Astrocyte of the cerebellum (primary cell): ENCODE data around the gene USP8.
"Not testable (repeated sequence)": the region's sequence is repeated elsewhere in the genome, so short reads cannot be mapped to it uniquely, and the experiment has no call there.

Experiments used
- DNase-seq: peaks from one replicate; pipeline ENCODE4 v3.0.0-alpha.2; 2011; ENCODE audit warnings: low read depth
- H3K4me3 ChIP-seq: 2 replicates; pipeline ENCODE4 v1.5.1; 2011; ENCODE audit warnings: mild to moderate bottlenecking, low read depth, low read length, moderate library complexity
- CTCF ChIP-seq: IDR thresholded peaks from 2 replicates; pipeline ENCODE4 v1.5.1; 2012; ENCODE audit warnings: low read length, low read depth, moderate library complexity, mild to moderate bottlenecking; ENCODE audit errors: missing control alignments
- in situ Hi-C: cut with HindIII; loops from 2 replicates; pipeline ENCODE4 v1.10.0; 2017; ENCODE audit warnings: low sequenced_read_pairs

USP8 gene

DNA sequence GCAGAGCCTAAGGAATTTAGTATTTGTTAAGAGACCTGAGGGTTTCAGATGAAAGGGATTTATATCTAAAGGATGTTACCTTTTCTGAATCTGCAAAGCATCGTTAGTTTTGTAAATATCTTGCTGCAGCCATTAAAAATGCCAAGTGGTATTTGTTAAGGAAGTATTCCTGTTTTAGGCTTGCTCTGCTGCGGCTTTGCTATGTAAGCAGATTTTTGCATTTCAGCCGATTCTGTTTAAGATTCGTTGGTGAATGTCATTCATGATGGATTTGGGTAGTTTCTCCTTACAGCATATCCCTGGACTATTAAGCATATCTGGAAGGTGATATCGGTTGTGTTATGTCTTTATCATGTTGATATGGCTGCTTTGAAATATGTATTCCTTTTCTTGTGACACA is 1.0 kb downstream of the USP8 start:
- in situ Hi-C loops, result no loop called here
- peak overlapping the region; percentile 99 for H3K4me3 ChIP-seq
- no peak for DNase-seq
- no peak for TF ChIP-seq CTCF

DNA sequence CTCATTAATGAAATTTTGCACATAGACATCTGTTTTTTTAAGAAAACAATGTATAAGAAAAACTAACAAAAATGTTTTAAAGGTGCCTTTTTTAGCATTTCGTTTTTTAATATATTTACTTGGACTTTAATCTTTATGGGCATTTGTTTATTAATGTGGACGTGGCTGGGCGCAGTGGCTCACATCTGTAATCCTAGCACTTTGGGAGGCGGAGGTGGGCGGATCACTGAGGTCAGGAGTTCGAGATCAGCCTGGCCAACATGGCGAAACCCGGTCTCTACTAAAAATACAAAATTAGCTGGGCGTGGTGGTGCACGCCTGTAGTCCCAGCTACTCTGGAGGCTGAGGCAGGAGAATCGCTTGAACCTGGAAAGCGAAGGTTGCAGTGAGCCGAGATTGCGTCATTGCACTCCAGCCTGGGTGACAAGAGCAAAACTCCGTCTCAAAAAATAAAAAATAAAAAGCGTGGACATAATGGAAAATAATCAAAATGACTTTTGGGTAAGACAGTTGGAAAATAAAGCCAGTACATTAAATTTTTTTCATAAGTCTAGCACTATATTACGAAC is 1.6 kb downstream of the USP8 start:
- DNase-seq, in situ Hi-C loops: not testable (repeated sequence)
- H3K4me3 ChIP-seq, result peak overlapping the region; percentile 99

- no peak overlapping the region for H3K4me3 ChIP-seq
- DNase-seq, result no peak
- TF ChIP-seq CTCF, result no peak
- in situ Hi-C loops, result no loop called here
These were observed 2.2 kb downstream of the USP8 start for GRCh38 chr15:50426428-50426827.

DNA sequence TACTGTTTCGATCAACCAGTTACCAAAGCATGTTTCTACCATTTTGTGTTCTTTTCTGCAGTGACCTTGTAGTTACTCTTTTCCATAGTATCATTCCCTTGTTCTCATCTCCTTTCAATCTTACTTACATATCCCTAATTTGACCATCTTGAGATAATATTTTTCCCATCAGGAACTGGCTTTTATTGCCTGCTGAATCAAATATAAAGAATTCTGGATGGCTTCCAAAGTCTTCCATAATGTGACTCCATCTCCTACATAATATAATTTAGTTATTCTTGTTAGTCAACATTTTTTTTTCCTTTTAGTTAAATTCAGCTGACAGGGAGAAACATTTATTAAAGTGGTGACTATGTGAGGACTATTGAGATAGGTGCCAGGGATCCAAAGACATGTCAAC is 7.0 kb downstream of the USP8 start:
- no peak overlapping the region for H3K4me3 ChIP-seq
- no peak for DNase-seq
- in situ Hi-C loops, result no loop called here
- TF ChIP-seq CTCF, result no peak

DNA sequence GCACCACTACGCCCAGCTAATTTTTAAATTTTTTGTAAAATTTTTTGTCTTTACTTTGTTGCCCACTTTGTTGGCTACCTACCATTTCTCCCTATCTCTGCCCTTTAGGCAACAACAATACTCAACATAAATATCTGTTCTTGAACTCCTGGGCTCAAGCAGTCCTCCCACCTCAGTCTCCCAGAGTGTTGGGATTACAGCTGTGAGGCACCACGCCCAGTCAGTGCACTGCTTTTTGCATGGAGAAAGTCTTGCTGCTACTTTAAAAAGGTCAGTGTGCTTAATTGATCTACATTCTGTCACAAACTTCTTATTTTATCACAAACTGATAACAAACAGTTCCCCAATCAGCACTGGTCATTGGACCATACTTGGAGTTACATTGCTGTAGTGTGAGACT is 8.0 kb downstream of the USP8 start:
- no peak for DNase-seq
- no peak overlapping the region for H3K4me3 ChIP-seq
- in situ Hi-C loops, result no loop called here
- no peak for TF ChIP-seq CTCF

DNA sequence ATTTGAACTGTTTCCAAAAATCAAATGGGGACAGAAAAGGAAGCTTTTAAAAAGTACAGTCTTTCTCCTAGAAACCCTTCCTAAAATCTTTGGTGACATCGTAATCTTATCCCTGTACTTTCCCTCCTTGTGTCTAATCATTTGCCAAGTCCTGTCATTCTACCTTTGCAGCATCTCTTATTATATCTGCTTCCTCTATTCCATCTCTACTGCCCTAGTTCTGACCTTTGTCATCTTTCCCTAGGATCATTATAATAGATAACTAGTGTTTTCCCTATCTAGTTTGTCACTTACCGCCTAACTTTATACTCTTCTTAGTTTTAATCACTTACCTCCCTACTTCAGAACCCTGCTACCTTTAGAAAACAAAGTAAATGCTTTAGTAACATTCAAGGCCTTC is 11.6 kb downstream of the USP8 start:
- no peak for TF ChIP-seq CTCF
- in situ Hi-C loops, result no loop called here

GRCh38 chr15:50438251-50438650 is 14.0 kb downstream of the USP8 start:
- H3K4me3 ChIP-seq, result no peak overlapping the region
- TF ChIP-seq CTCF, result no peak
- DNase-seq, result no peak
- in situ Hi-C loops, result no loop called here

More for the DNA sequence above, 11.6 kb downstream of the USP8 start:
- H3K4me3 ChIP-seq, result no peak overlapping the region
- DNase-seq, result no peak
